ENCODE results near the gene SLC29A1. TPM values are rescaled to one million over a fixed set of nuclear protein-coding genes. Genes with fewer than 3 reads are reported as not detected.

The SLC29A1 gene
- total RNA-seq, 2 donors from 2014 or later, result 18.5 to 58.9 TPM

GRCh38 chr6:44247338-44248302 lies 24.2 kb downstream of the SLC29A1 start:
- Histone ChIP-seq H3K4me3 (peak overlapping the region; percentile 98), H3K27ac (peak overlapping the region; percentile 98 to 100), H3K4me1 (replicated peaks) (peaks cover 9% of the 10 kb centered on the region), H3K9me3 (no peaks in the 10 kb centered on the region), H3K27me3 (replicated peaks; ENCODE audit: insufficient read depth) (no peaks in the 10 kb centered on the region), H3K36me3 (peaks cover 14 to 17% of the 10 kb centered on the region in 2 donors)
- TF ChIP-seq POLR2A (IDR thresholded peaks at IDR 0.05) (peak; percentile 31), POLR2AphosphoS5 (IDR thresholded peaks at IDR 0.05) (peak; percentile 96), CTCF (IDR thresholded peaks at IDR 0.05) (no peak)
- peak; percentile 62 for DNase-seq (ENCODE audit: low spot score)
- WGBS, result under 1% methylated on average over 39 of the region's 52 CpGs
- intact Hi-C loops (cut with DNase I), result no loop called here

GRCh38 chr6:44248579-44248978 lies 25.2 kb downstream of the SLC29A1 start:
- no peaks in the 10 kb centered on the region for H3K9me3 ChIP-seq
- peak overlapping the region; percentile 98 for H3K4me3 ChIP-seq
- 20% methylated on average over 1 of the region's 1 CpG for whole genome bisulfite sequencing
- H3K36me3 ChIP-seq, result peaks cover 21 to 26% of the 10 kb centered on the region in 2 donors
- TF ChIP-seq POLR2A (IDR thresholded peaks at IDR 0.05) (no peak), CTCF (IDR thresholded peaks at IDR 0.05) (no peak), POLR2AphosphoS5 (IDR thresholded peaks at IDR 0.05) (no peak)
- H3K27ac ChIP-seq, result peak overlapping the region; percentile 98 to 100
- H3K27me3 ChIP-seq (replicated peaks; ENCODE audit: insufficient read depth), result no peaks in the 10 kb centered on the region
- DNase-seq (ENCODE audit: low spot score), result no peak
- intact Hi-C loops (cut with DNase I), result no loop called here
- peaks cover 9% of the 10 kb centered on the region for H3K4me1 ChIP-seq (replicated peaks)

- H3K27me3 ChIP-seq (replicated peaks; ENCODE audit: insufficient read depth), result no peaks in the 10 kb centered on the region
- intact Hi-C loops (cut with DNase I), result no loop called here
- peak overlapping the region in 1 of 2 donors; percentile 98 for H3K4me3 ChIP-seq
- no peak for DNase-seq (ENCODE audit: low spot score)
- WGBS, result 58% methylated on average over 9 of the region's 9 CpGs
- peaks cover 21 to 32% of the 10 kb centered on the region in 2 donors for H3K36me3 ChIP-seq
- peak overlapping the region; percentile 98 to 100 for H3K27ac ChIP-seq
- H3K9me3 ChIP-seq, result no peaks in the 10 kb centered on the region
- H3K4me1 ChIP-seq (replicated peaks), result peaks cover 9% of the 10 kb centered on the region
- no peak for TF ChIP-seq POLR2A (IDR thresholded peaks at IDR 0.05)
- TF ChIP-seq POLR2AphosphoS5 (IDR thresholded peaks at IDR 0.05), result no peak
- no peak for TF ChIP-seq CTCF (IDR thresholded peaks at IDR 0.05)
Observed at GRCh38 chr6:44249082-44249748, 25.8 kb downstream of the SLC29A1 start.

GRCh38 chr6:44250067-44250717 lies 26.8 kb downstream of the SLC29A1 start:
- Histone ChIP-seq H3K27ac (no peak overlapping the region), H3K4me1 (replicated peaks) (peaks cover 9% of the 10 kb centered on the region), H3K4me3 (no peak overlapping the region), H3K9me3 (no peaks in the 10 kb centered on the region), H3K27me3 (replicated peaks; ENCODE audit: insufficient read depth) (no peaks in the 10 kb centered on the region), H3K36me3 (peaks cover 21 to 37% of the 10 kb centered on the region in 2 donors)
- no peak for DNase-seq (ENCODE audit: low spot score)
- TF ChIP-seq POLR2AphosphoS5 (IDR thresholded peaks at IDR 0.05) (no peak), CTCF (IDR thresholded peaks at IDR 0.05) (no peak), POLR2A (IDR thresholded peaks at IDR 0.05) (no peak)
- intact Hi-C loops (cut with DNase I), result no loop called here
- WGBS, result 72% methylated on average over 6 of the region's 6 CpGs

Measured in prostate gland (tissue), 2 donors.